Muscle of leg (tissue), 11 donors: ENCODE results near the gene DHX38. TPM values are rescaled to one million over a fixed set of nuclear protein-coding genes. Genes with fewer than 3 reads are reported as not detected.

ENCODE experiments used
- DNase-seq: peaks from one replicate; pipeline ENCODE4 v3.0.0; 2013
- H3K27ac ChIP-seq: one replicate; pipeline ENCODE4 v1.5.1; 2013; ENCODE audit warnings: mild to moderate bottlenecking, low read length, control low read depth
- H3K27me3 ChIP-seq: one replicate; pipeline ENCODE4 v1.6.1; 2013; ENCODE audit warnings: low read length; ENCODE audit not compliant: control insufficient read depth, insufficient read depth
- H3K36me3 ChIP-seq: one replicate; pipeline ENCODE4 v1.6.1; 2013; ENCODE audit warnings: low read length; ENCODE audit not compliant: control insufficient read depth, insufficient read depth
- H3K4me1 ChIP-seq: one replicate; pipeline ENCODE4 v1.6.1; 2013; ENCODE audit warnings: low read length; ENCODE audit not compliant: control insufficient read depth, insufficient read depth
- H3K4me3 ChIP-seq: one replicate; pipeline ENCODE4 v1.5.1; 2013; ENCODE audit warnings: low read length, control low read depth
- H3K9me3 ChIP-seq: replicated peaks from 2 replicates; pipeline ENCODE4 v1.6.1; 2013; ENCODE audit warnings: low read depth, low read length; ENCODE audit not compliant: control insufficient read depth
- WGBS: methylation state at CpG from one replicate; pipeline ENCODE4 v1.1.5; 2013; ENCODE audit warnings: missing lambda C conversion rate; ENCODE audit not compliant: insufficient coverage; 5-methylcytosine and 5-hydroxymethylcytosine counted together
- polyA plus RNA-seq, 8 donors: library from polyadenylated mRNA; unstranded; fragments of 120-200 nt; gene quantifications; one replicate each; pipeline versions ENCODE4 v1.2.1 to v1.2.3, GENCODE V29; 2013; ENCODE audit warnings: inconsistent platforms in 1 of 8, low replicate concordance in 1 of 8; ENCODE audit not compliant: insufficient read length in 8 of 8, insufficient read depth in 1 of 8
- total RNA-seq: library from RNA; stranded (reverse); fragments of 120-200 nt; gene quantifications from one replicate; pipeline ENCODE4 v1.2.4, GENCODE V29; 2013

DHX38 gene
- total and polyA plus RNA-seq, 9 donors: 47.3 to 63.6 (median 56.4) TPM

DNA sequence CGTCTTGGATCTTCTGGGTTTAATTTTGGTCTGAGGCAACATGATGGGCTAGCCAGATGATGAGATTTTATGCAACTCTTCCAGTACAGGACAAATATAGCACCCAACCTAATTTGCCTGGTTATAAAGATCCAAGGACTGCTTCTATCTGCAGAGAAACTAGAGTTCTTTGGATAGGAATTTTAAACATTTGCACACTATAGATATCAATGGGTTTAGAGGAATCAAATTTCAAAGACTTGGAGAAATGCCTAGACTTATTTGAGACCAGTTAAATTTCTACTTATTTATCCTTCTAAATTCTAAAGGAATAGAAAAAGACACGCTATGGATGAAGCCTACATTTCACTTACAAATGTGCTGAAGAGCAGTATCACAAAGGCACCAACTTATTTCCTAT, 65.7 kb downstream of the DHX38 start:
- Histone ChIP-seq H3K36me3 (no peaks in the 10 kb centered on the region), H3K27me3 (no peaks in the 10 kb centered on the region), H3K27ac (no peak overlapping the region), H3K9me3 (no peaks in the 10 kb centered on the region), H3K4me3 (no peak overlapping the region), H3K4me1 (no peaks in the 10 kb centered on the region)
- WGBS: no CpG with 5 or more reads among the region's 2 CpGs
- DNase-seq: no peak

DNA sequence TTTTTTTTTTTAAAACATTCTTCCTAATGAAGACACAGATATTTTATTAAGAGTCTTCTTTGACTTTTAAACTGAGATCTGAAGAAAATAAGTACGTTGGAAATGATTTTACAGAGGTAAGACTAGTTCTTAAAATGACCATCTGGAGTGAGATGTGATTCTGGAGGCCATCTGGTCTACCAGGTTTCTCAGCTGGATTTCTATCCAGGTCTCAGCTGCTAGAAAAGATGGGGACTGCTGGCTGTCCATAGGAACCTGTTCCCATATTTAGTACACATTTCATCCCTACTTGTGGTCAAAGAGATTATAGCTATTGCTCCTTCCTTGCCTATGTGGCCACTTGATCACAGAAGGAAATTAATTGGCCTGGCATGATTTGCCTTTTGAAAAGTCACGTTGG, 66.2 kb downstream of the DHX38 start:
- no peaks in the 10 kb centered on the region for H3K9me3 ChIP-seq
- no CpG with 5 or more reads among the region's 2 CpGs for WGBS
- H3K4me3 ChIP-seq: no peak overlapping the region
- no peaks in the 10 kb centered on the region for H3K4me1 ChIP-seq
- no peaks in the 10 kb centered on the region for H3K27me3 ChIP-seq
- no peak for DNase-seq
- H3K36me3 ChIP-seq: no peaks in the 10 kb centered on the region
- H3K27ac ChIP-seq: no peak overlapping the region

DNA sequence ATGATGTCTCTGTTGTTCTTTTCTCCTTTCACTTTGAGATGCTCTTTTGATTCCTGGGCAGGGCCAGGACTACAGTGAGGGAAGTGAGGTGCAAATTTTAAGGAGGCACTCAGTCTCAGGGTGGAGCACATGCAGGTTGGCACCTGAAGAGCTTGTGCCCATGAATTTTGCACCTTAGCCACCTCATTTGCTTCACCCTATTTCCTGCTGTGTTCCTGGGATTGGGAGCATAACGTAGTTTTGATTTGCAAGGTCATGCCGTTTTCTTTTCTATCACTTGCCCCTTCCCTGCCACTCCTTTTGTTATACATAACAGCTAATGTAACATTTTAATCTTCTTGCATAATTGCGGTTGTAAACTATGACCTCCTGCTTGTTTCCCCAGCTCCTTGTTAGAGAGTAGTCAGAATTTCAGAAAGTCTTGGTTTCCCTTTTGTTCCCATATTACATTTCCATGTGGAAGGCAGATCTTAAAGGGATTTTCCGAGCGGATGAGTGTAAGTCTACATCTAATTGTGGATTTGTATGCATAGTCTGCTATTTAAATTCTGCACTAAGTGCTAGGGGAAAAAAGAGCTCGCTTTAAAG, 68.6 kb downstream of the DHX38 start:
- WGBS: no CpG with 5 or more reads among the region's 6 CpGs
- no peaks in the 10 kb centered on the region for H3K9me3 ChIP-seq

More for the DNA sequence above, 68.6 kb downstream of the DHX38 start:
- H3K27ac ChIP-seq: no peak overlapping the region
- no peak overlapping the region for H3K4me3 ChIP-seq
- H3K27me3 ChIP-seq: no peaks in the 10 kb centered on the region
- H3K36me3 ChIP-seq: no peaks in the 10 kb centered on the region
- no peaks in the 10 kb centered on the region for H3K4me1 ChIP-seq
- DNase-seq: no peak

Other genes starting within 250 kb of the DHX38 start
- gene ATXN1L, start 247.9 kb upstream of the DHX38 start, total RNA-seq: 11.3 TPM
- 10 to 100 TPM; 14.3 to 23.0 (median 18.6) TPM for gene ATXN1L, start 247.9 kb upstream of the DHX38 start, polyA plus RNA-seq
- 8.5 TPM for gene ZNF821, start 209.7 kb upstream of the DHX38 start, total RNA-seq
- gene ZNF821, start 209.7 kb upstream of the DHX38 start, polyA plus RNA-seq: 10 to 100 TPM in 3 of 8 donors, 1 to 10 TPM in 5; 7.3 to 11.4 (median 9.3) TPM
- gene IST1, start 198.3 kb upstream of the DHX38 start, total RNA-seq: 137 TPM
- 100 to 1,000 TPM; 131 to 168 (median 141) TPM for gene IST1, start 198.3 kb upstream of the DHX38 start, polyA plus RNA-seq
- 0.09 TPM for gene PKD1L3, start 93.4 kb upstream of the DHX38 start, total RNA-seq
- gene PKD1L3, start 93.4 kb upstream of the DHX38 start, polyA plus RNA-seq: under 1 TPM in 6 of 8 donors, not detected in 2; 0.02 to 0.21 (median 0.05) TPM
- gene DHODH, start 85.1 kb upstream of the DHX38 start, total RNA-seq: 7.2 TPM
- 10 to 100 TPM in 5 of 8 donors, 1 to 10 TPM in 3; 7.2 to 12.4 (median 10.5) TPM for gene DHODH, start 85.1 kb upstream of the DHX38 start, polyA plus RNA-seq
- gene HP, start 39.3 kb upstream of the DHX38 start, total RNA-seq: 0.13 TPM
- gene HP, start 39.3 kb upstream of the DHX38 start, polyA plus RNA-seq: 1 to 10 TPM in 4 of 8 donors, under 1 TPM in 4; 0.48 to 1.5 (median 0.99) TPM
- gene HPR, start 30.6 kb upstream of the DHX38 start, total RNA-seq: not detected
- gene HPR, start 30.6 kb upstream of the DHX38 start, polyA plus RNA-seq: under 1 TPM in 3 of 8 donors, not detected in 5; 0.25 to 0.34 (median 0.26) TPM
- gene TXNL4B, start 227 bp upstream of the DHX38 start, total RNA-seq: 11.3 TPM
- gene TXNL4B, start 227 bp upstream of the DHX38 start, polyA plus RNA-seq: 10 to 100 TPM in 7 of 8 donors, 1 to 10 TPM in 1; 9.8 to 13.5 (median 11.2) TPM
- gene PMFBP1, start 78.3 kb downstream of the DHX38 start, total RNA-seq: 0.40 TPM
- 1 to 10 TPM in 7 of 8 donors, under 1 TPM in 1; 0.49 to 3.7 (median 1.8) TPM for gene PMFBP1, start 78.3 kb downstream of the DHX38 start, polyA plus RNA-seq